ENCODE data around the gene ERCC6. TPM values are rescaled to one million over a fixed set of nuclear protein-coding genes. Genes with fewer than 3 reads are reported as not detected.

The ERCC6 gene
- total and polyA plus RNA-seq, 12 donors = 3.7 to 27.9 (median 16.8) TPM

DNA sequence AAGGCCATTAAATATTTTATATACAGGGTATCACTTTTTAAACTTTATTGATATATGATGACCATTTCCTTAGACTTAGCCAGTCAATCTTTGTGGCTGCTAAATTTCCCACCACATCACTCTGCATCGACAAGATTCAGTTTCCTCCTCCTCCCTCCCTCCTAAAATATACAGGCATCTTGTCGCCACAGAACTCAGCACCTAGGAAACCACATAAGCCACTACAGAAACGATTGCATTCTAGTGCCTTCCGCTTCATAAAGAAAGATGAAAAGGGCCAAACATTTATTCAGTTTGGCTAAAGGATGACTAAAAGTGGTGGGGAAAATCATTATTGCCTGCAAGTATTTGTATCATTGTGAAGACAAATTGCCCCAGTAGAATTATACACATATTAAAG, 30.7 kb downstream of the ERCC6 start:
- TF ChIP-seq CTCF (IDR thresholded peaks at IDR 0.05) (no peak), POLR2A (IDR thresholded peaks at IDR 0.05) (no peak)
- H3K4me3 ChIP-seq = no peak overlapping the region
- H3K4me1 ChIP-seq (replicated peaks in 1 of 2) = no peaks in the 10 kb centered on the region
- no peak overlapping the region for H3K27ac ChIP-seq
- H3K27me3 ChIP-seq = no peaks in the 10 kb centered on the region
- DNase-seq = no peak
- 67 to 71% (median 69%) methylated on average over 4 of the region's 4 CpGs for WGBS, 4 donors
- intact Hi-C loops (cut with DNase I) = no loop called here
- no peaks in the 10 kb centered on the region for H3K9me3 ChIP-seq (replicated peaks in 1 of 3)
- H3K36me3 ChIP-seq (replicated peaks in 1 of 2) = no peaks in the 10 kb centered on the region

DNA sequence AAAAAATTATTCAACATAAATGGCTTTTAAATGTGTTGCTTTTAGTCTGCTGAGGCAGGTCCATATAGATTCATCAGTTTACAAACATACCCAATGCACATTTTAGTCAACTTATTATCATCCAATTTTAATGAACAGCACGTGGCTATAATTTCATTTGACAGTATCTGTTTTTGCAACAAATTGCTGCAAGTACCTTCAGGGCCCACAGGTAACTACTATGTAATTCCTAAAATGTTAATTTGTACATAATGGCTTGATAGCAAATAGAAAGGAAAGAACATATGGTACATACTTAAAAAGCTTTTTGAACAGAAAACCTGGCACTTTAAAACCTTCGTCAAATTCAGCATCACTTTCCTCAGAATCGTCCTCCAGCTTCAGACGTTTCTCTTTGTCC, 33.3 kb downstream of the ERCC6 start:
- no peak for TF ChIP-seq POLR2A (IDR thresholded peaks at IDR 0.05)
- no peak for TF ChIP-seq CTCF (IDR thresholded peaks at IDR 0.05)
- WGBS, 4 donors = 81 to 90% (median 86%) methylated on average over 4 of the region's 4 CpGs

GRCh38 chr10:49505076-49505475, 33.8 kb downstream of the ERCC6 start:
- 90 to 94% (median 91%) methylated on average over 3 of the region's 3 CpGs for WGBS, 4 donors
- intact Hi-C loops (cut with DNase I) = no loop called here

More for the DNA sequence above, 33.3 kb downstream of the ERCC6 start:
- Histone ChIP-seq H3K9me3 (replicated peaks in 1 of 3) (no peaks in the 10 kb centered on the region), H3K4me3 (no peak overlapping the region), H3K36me3 (replicated peaks in 1 of 2) (no peaks in the 10 kb centered on the region), H3K27ac (no peak overlapping the region), H3K4me1 (replicated peaks in 1 of 2) (no peaks in the 10 kb centered on the region), H3K27me3 (no peaks in the 10 kb centered on the region)
- intact Hi-C loops (cut with DNase I) = no loop called here
- no peak for DNase-seq

DNA sequence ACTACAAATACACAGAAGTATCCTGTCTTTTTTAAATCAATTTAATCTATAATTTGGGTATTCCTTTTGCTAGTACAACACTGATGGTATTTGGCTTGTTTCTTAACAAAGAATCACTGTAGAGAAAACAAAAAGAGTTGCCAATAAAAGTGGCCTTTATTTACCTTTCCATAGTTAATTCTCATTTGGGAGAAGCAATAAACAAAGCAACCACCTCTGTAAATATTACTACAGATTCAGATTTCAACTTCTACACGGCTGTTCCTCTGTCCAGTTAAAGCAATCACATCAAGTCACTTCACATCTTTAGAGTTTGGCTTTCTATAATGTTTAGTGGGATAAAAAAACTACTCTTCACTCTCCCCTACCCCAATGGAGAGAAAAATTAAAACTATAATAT, 34.4 kb downstream of the ERCC6 start:
- 81 to 100% (median 89%) methylated on average over 1 of the region's 1 CpG for WGBS, 4 donors
- no peak for TF ChIP-seq POLR2A (IDR thresholded peaks at IDR 0.05)
- no peak for TF ChIP-seq CTCF (IDR thresholded peaks at IDR 0.05)
- Histone ChIP-seq H3K27me3 (no peaks in the 10 kb centered on the region), H3K4me1 (replicated peaks in 1 of 2) (no peaks in the 10 kb centered on the region), H3K9me3 (replicated peaks in 1 of 3) (no peaks in the 10 kb centered on the region), H3K27ac (no peak overlapping the region), H3K4me3 (no peak overlapping the region), H3K36me3 (replicated peaks in 1 of 2) (no peaks in the 10 kb centered on the region)
- DNase-seq = no peak
- intact Hi-C loops (cut with DNase I) = no loop called here

More at GRCh38 chr10:49505076-49505475, 33.8 kb downstream of the ERCC6 start:
- no peaks in the 10 kb centered on the region for H3K9me3 ChIP-seq (replicated peaks in 1 of 3)
- H3K4me1 ChIP-seq (replicated peaks in 1 of 2) = no peaks in the 10 kb centered on the region
- no peaks in the 10 kb centered on the region for H3K36me3 ChIP-seq (replicated peaks in 1 of 2)
- TF ChIP-seq POLR2A (IDR thresholded peaks at IDR 0.05) = no peak
- no peak for TF ChIP-seq CTCF (IDR thresholded peaks at IDR 0.05)
- no peak for DNase-seq
- H3K4me3 ChIP-seq = no peak overlapping the region
- no peak overlapping the region for H3K27ac ChIP-seq
- no peaks in the 10 kb centered on the region for H3K27me3 ChIP-seq
